T-helper 1 cell treated with Interleukin-12 subunit alpha and Interleukin-12 subunit beta and Interleukin-4 antibody, amounts not matched to agents 30 μg/mL and 1 μg/mL, for 36 hours (primary cell): ENCODE measurements around the gene QSOX1.

Source experiments
- H3K27ac Mint-ChIP-seq: one replicate; pipeline ENCODE4 v1.8.0; 2021; ENCODE audit warnings: mild to moderate bottlenecking, mixed read lengths
- H3K27me3 Mint-ChIP-seq: one replicate; pipeline ENCODE4 v1.8.0; 2021; ENCODE audit warnings: low read depth, mixed read lengths
- H3K36me3 Mint-ChIP-seq: one replicate; pipeline ENCODE4 v1.8.0; 2021; ENCODE audit warnings: low read depth, mixed read lengths
- H3K4me1 Mint-ChIP-seq: one replicate; pipeline ENCODE4 v1.8.0; 2021; ENCODE audit warnings: low read depth, mixed read lengths
- H3K4me3 Mint-ChIP-seq: one replicate; pipeline ENCODE4 v1.8.0; 2021; ENCODE audit warnings: mild to moderate bottlenecking, moderate library complexity, mixed read lengths
- H3K9me3 Mint-ChIP-seq: one replicate; pipeline ENCODE4 v1.8.0; 2021; ENCODE audit warnings: mixed read lengths

Gene QSOX1

DNA sequence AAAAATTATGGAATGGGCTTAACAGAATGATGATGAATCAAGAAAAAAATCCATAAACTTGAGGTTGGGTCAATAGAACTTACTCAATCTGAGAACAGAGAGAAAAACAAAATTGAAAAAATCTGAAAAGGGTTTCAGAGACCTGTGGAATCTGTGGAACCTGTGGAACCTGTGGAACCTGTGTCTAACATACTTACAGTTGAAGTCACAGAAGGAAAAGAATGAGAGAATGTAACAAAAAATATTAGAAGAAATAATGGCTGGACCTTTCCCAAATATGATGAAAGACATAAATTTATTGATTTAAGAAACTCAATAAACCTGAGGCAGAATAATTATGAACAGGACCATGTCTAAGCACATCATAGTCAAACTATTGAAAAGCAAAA is 17.7 kb upstream of the QSOX1 start:
- Mint-ChIP-seq H3K9me3 (no peaks in the 10 kb centered on the region), H3K36me3 (no peaks in the 10 kb centered on the region), H3K4me1 (no peaks in the 10 kb centered on the region), H3K27ac (no peak overlapping the region), H3K4me3 (no peak overlapping the region), H3K27me3 (peaks cover 20% of the 10 kb centered on the region)

GRCh38 chr1:180137776-180138175 is 16.9 kb upstream of the QSOX1 start:
- no peaks in the 10 kb centered on the region for H3K4me1 Mint-ChIP-seq
- H3K9me3 Mint-ChIP-seq = no peaks in the 10 kb centered on the region
- no peak overlapping the region for H3K27ac Mint-ChIP-seq
- no peak overlapping the region for H3K4me3 Mint-ChIP-seq
- H3K36me3 Mint-ChIP-seq = no peaks in the 10 kb centered on the region
- H3K27me3 Mint-ChIP-seq = peaks cover 26% of the 10 kb centered on the region

GRCh38 chr1:180141381-180141934 is 13.2 kb upstream of the QSOX1 start:
- H3K9me3 Mint-ChIP-seq = no peaks in the 10 kb centered on the region
- no peaks in the 10 kb centered on the region for H3K36me3 Mint-ChIP-seq
- peaks cover 32% of the 10 kb centered on the region for H3K27me3 Mint-ChIP-seq
- H3K4me3 Mint-ChIP-seq = no peak overlapping the region
- no peak overlapping the region for H3K27ac Mint-ChIP-seq
- H3K4me1 Mint-ChIP-seq = no peaks in the 10 kb centered on the region

GRCh38 chr1:180143359-180143758 is 11.3 kb upstream of the QSOX1 start:
- H3K4me1 Mint-ChIP-seq = no peaks in the 10 kb centered on the region
- H3K9me3 Mint-ChIP-seq = no peaks in the 10 kb centered on the region
- no peak overlapping the region for H3K4me3 Mint-ChIP-seq
- peaks cover 23% of the 10 kb centered on the region for H3K27me3 Mint-ChIP-seq
- no peak overlapping the region for H3K27ac Mint-ChIP-seq
- no peaks in the 10 kb centered on the region for H3K36me3 Mint-ChIP-seq

GRCh38 chr1:180144659-180145357 is 9.9 kb upstream of the QSOX1 start:
- Mint-ChIP-seq H3K9me3 (no peaks in the 10 kb centered on the region), H3K36me3 (no peaks in the 10 kb centered on the region), H3K4me3 (no peak overlapping the region), H3K4me1 (no peaks in the 10 kb centered on the region), H3K27me3 (peaks cover 23% of the 10 kb centered on the region), H3K27ac (no peak overlapping the region)

- Mint-ChIP-seq H3K4me1 (no peaks in the 10 kb centered on the region), H3K27me3 (peaks cover 23% of the 10 kb centered on the region), H3K4me3 (no peak overlapping the region), H3K27ac (no peak overlapping the region), H3K36me3 (no peaks in the 10 kb centered on the region), H3K9me3 (no peaks in the 10 kb centered on the region)
Measured at GRCh38 chr1:180145446-180145845, 9.2 kb upstream of the QSOX1 start.

DNA sequence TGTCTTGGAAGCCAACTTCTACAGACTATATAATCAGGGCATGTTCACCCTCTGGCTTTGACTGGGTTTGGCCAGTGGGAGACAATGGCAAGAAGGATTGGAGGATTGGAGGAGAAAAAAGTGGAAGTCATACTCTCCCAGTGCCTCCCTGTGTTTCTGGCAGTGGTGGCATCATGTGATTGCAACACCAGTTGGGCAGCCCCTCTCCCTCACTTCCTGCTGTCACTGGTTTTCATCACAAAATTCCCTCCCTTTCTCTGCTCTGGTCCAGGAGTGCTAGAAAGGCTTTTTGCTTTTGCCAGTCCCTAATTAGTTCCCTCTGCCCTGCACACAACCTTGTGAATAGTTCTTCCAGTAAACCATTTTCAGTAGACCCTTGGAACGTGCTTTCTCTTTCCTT is 3.7 kb upstream of the QSOX1 start:
- Mint-ChIP-seq H3K4me1 (peaks cover 25% of the 10 kb centered on the region), H3K9me3 (no peaks in the 10 kb centered on the region), H3K27me3 (peaks cover 8% of the 10 kb centered on the region), H3K4me3 (no peak overlapping the region), H3K36me3 (no peaks in the 10 kb centered on the region), H3K27ac (no peak overlapping the region)

- peaks cover 29% of the 10 kb centered on the region for H3K4me1 Mint-ChIP-seq
- no peaks in the 10 kb centered on the region for H3K9me3 Mint-ChIP-seq
- no peaks in the 10 kb centered on the region for H3K36me3 Mint-ChIP-seq
- no peak overlapping the region for H3K27ac Mint-ChIP-seq
- peaks cover 6% of the 10 kb centered on the region for H3K27me3 Mint-ChIP-seq
- H3K4me3 Mint-ChIP-seq = no peak overlapping the region
Measured at GRCh38 chr1:180151508-180151907, 3.2 kb upstream of the QSOX1 start.

GRCh38 chr1:180152588-180152987 is 2.1 kb upstream of the QSOX1 start:
- no peaks in the 10 kb centered on the region for H3K9me3 Mint-ChIP-seq
- H3K4me1 Mint-ChIP-seq = peaks cover 35% of the 10 kb centered on the region
- H3K36me3 Mint-ChIP-seq = no peaks in the 10 kb centered on the region
- H3K4me3 Mint-ChIP-seq = no peak overlapping the region
- no peak overlapping the region for H3K27ac Mint-ChIP-seq
- H3K27me3 Mint-ChIP-seq = peaks cover 6% of the 10 kb centered on the region

- Mint-ChIP-seq H3K36me3 (no peaks in the 10 kb centered on the region), H3K9me3 (no peaks in the 10 kb centered on the region), H3K27me3 (peaks cover 6% of the 10 kb centered on the region), H3K4me3 (peak overlapping the region; percentile 38), H3K4me1 (peaks cover 35% of the 10 kb centered on the region), H3K27ac (no peak overlapping the region)
Measured at GRCh38 chr1:180153032-180153431, 1.6 kb upstream of the QSOX1 start.

DNA sequence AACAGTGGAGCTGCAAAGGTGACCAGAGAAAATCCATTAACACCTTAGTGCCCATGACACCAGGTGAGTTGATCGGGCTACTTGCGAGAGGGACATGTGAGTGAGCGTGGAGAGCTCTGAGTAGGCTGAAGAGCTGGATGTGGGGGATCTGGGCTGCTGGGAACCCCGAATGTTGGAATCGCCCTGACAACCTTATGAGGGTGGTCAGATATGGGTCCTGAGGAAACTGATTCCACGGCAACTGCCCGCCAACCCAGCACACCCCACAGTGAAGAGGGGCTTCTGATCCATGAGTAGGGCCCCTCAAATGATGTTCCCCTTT is 705 bp upstream of the QSOX1 start:
- H3K4me3 Mint-ChIP-seq = peak overlapping the region; percentile 87
- H3K4me1 Mint-ChIP-seq = peaks cover 37% of the 10 kb centered on the region
- H3K27ac Mint-ChIP-seq = peak overlapping the region; percentile 83
- H3K36me3 Mint-ChIP-seq = no peaks in the 10 kb centered on the region
- H3K27me3 Mint-ChIP-seq = peaks cover 6% of the 10 kb centered on the region
- H3K9me3 Mint-ChIP-seq = no peaks in the 10 kb centered on the region

DNA sequence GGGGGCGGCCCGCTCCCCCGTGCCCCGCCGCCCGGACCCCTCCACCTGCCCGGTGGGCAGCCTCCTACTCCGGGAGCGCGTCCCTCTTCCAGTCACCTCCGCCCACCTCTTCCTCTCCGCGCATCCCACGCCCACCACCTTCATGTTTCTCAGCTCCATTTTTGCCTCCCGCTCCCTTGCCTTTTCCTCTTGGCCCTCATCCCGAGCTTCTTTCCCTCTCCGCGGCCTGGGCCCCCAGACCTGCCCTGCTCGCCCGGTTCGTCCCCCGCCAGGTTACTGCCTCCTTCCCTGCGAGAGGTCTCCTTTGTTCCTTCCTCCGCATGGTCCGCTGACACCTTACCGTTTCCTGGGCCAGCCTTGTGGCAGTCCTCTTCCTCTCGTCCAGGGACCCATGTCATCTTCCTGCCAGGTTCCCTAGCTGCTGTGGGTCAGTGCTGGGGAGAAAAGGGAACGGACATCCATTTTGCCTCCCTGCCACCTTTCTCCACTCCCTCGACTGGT is 563 bp downstream of the QSOX1 start:
- Mint-ChIP-seq H3K27ac (peak overlapping the region; percentile 89), H3K4me1 (peaks cover 43% of the 10 kb centered on the region), H3K9me3 (no peaks in the 10 kb centered on the region), H3K36me3 (no peaks in the 10 kb centered on the region), H3K27me3 (peaks cover 6% of the 10 kb centered on the region), H3K4me3 (peak overlapping the region; percentile 84)

DNA sequence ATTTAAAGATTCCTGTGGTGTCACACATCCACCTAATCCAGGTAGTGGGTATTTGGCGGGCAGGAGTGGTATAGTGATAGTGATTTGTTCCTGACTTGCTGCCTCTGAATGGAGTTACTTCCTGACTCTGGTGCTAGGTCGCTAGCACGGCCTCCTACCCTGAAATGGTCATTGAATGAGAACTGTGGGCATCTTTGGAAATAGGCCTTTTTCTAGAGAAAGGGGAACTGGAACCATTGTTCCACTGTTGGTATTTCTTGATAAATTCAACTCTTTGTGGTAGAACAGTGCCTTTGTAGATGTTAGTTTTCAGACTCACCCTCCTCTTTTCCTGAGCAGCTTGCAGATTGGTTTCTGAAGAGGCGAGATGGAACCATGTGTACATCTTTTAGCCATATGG is 1.5 kb downstream of the QSOX1 start:
- Mint-ChIP-seq H3K4me1 (peaks cover 41% of the 10 kb centered on the region), H3K36me3 (no peaks in the 10 kb centered on the region), H3K9me3 (no peaks in the 10 kb centered on the region), H3K27ac (no peak overlapping the region), H3K27me3 (peaks cover 3% of the 10 kb centered on the region), H3K4me3 (peak overlapping the region; percentile 18)

DNA sequence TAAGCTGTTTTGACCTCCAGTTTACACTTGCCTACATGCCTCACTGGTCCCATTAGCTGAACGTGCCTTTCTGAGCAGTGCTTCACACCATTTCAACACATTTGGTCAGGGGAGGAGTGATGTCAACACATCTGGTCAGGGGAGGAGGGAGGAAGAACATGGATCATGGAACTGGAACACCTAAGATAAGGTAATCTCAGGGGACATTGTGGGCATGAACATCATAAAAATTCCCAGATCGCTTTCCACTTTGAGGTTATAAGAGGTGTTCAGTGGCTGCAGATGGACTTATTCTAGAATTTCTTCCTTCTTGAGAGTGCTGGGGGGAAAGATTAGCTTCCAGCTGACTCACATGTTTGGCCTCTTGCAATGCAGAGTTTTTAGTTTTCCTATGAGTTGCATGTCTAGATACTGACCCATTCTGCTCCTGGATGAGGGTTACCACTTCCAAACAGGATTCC is 2.0 kb downstream of the QSOX1 start:
- H3K36me3 Mint-ChIP-seq = no peaks in the 10 kb centered on the region
- no peak overlapping the region for H3K27ac Mint-ChIP-seq
- no peaks in the 10 kb centered on the region for H3K27me3 Mint-ChIP-seq
- H3K9me3 Mint-ChIP-seq = no peaks in the 10 kb centered on the region
- no peak overlapping the region for H3K4me3 Mint-ChIP-seq
- peaks cover 39% of the 10 kb centered on the region for H3K4me1 Mint-ChIP-seq

DNA sequence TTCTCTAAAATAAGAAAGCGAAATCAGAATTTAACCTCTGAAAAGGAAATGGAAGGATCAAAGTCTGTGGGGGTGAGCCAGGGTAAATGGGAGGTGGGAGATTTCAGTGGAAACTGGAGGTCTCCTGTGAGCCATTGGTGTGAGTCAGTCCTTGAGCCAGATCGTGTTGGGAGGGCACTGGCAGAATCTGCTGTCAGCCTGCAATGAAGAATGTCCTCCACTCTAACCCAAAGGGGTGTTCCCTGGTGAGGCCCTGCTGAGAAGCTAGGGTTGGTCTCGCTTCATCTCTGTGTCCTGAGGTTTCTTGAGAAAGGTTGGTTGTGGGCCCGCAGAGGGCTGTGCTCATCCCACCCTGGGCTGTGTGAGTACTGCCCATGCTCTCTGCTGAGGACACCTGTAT is 2.4 kb downstream of the QSOX1 start:
- Mint-ChIP-seq H3K27ac (no peak overlapping the region), H3K4me1 (peaks cover 39% of the 10 kb centered on the region)

More for the DNA sequence above, 2.4 kb downstream of the QSOX1 start:
- no peak overlapping the region for H3K4me3 Mint-ChIP-seq
- no peaks in the 10 kb centered on the region for H3K36me3 Mint-ChIP-seq
- H3K9me3 Mint-ChIP-seq = no peaks in the 10 kb centered on the region
- H3K27me3 Mint-ChIP-seq = no peaks in the 10 kb centered on the region
